ENCODE measurements around the gene N4BP3. TPM values are rescaled to one million over a fixed set of nuclear protein-coding genes. Genes with fewer than 3 reads are reported as not detected.

N4BP3 gene
- total RNA-seq, 1 donor from 2014 or later = 2.0 TPM

GRCh38 chr5:178141550-178141949 is 28.2 kb downstream of the N4BP3 start:
- no peak for DNase-seq (ENCODE audit: low spot score)
- intact Hi-C loops (cut with DNase I) = no loop called here

GRCh38 chr5:178142642-178143041 is 29.3 kb downstream of the N4BP3 start:
- intact Hi-C loops (cut with DNase I) = no loop called here
- no peak for DNase-seq (ENCODE audit: low spot score)

GRCh38 chr5:178143246-178143645 is 29.9 kb downstream of the N4BP3 start:
- intact Hi-C loops (cut with DNase I) = no loop called here
- DNase-seq (ENCODE audit: low spot score) = no peak

GRCh38 chr5:178143901-178144300 is 30.6 kb downstream of the N4BP3 start:
- DNase-seq (ENCODE audit: low spot score) = no peak
- intact Hi-C loops (cut with DNase I) = no loop called here

- DNase-seq (ENCODE audit: low spot score) = no peak
- intact Hi-C loops (cut with DNase I) = loop anchor here (5.0 kb wide), 2 partner anchors 34 to 69 kb away; partner anchors contain the start of gene N4BP3
Measured at GRCh38 chr5:178145965-178146820, 32.9 kb downstream of the N4BP3 start.

- DNase-seq (ENCODE audit: low spot score) = no peak
- intact Hi-C loops (cut with DNase I) = loop anchor here (5.0 kb wide), 2 partner anchors 35 to 70 kb away; partner anchors contain the start of gene N4BP3
Measured at GRCh38 chr5:178147406-178147805, 34.1 kb downstream of the N4BP3 start.

GRCh38 chr5:178149199-178149932 is 36.0 kb downstream of the N4BP3 start:
- no peak for DNase-seq (ENCODE audit: low spot score)
- intact Hi-C loops (cut with DNase I) = loop anchor here (5.0 kb wide), 2 partner anchors 37 to 72 kb away; partner anchors contain the start of gene N4BP3

- intact Hi-C loops (cut with DNase I) = no loop called here
Measured at GRCh38 chr5:178150977-178151734, 37.8 kb downstream of the N4BP3 start.

GRCh38 chr5:178152491-178153444 is 39.4 kb downstream of the N4BP3 start:
- intact Hi-C loops (cut with DNase I) = loop anchor here (2.0 kb wide), 1 partner anchor 52 kb away; the partner anchor contains the start of gene HNRNPAB
- DNase-seq (ENCODE audit: low spot score) = no peak

More at GRCh38 chr5:178150977-178151734, 37.8 kb downstream of the N4BP3 start:
- DNase-seq (ENCODE audit: low spot score) = no peak

GRCh38 chr5:178153530-178154340 is 40.4 kb downstream of the N4BP3 start, which contains the start of gene NHP2:
Gene NHP2 (minus strand): TSS chr5:178153885. CDS start chr5:178153817, 68 bp downstream.
- intact Hi-C loops (cut with DNase I) = loop anchor here (2.0 kb wide), 2 partner anchors 23 to 51 kb away; partner anchors contain the start of genes HNRNPAB and RMND5B
- DNase-seq (ENCODE audit: low spot score) = peak; percentile 100

GRCh38 chr5:178155065-178155464 is 41.7 kb downstream of the N4BP3 start:
- intact Hi-C loops (cut with DNase I) = loop anchor here (2.0 kb wide), 1 partner anchor 24 kb away; the partner anchor contains the start of gene RMND5B
- DNase-seq (ENCODE audit: low spot score) = no peak

- no peak for DNase-seq (ENCODE audit: low spot score)
- intact Hi-C loops (cut with DNase I) = no loop called here
Measured at GRCh38 chr5:178160176-178160575, 46.8 kb downstream of the N4BP3 start.

- DNase-seq (ENCODE audit: low spot score) = no peak
- intact Hi-C loops (cut with DNase I) = no loop called here
Measured at GRCh38 chr5:178162481-178162880, 49.1 kb downstream of the N4BP3 start.

- intact Hi-C loops (cut with DNase I) = loop anchor here (1.0 kb wide), 1 partner anchor 88 kb away; no protein-coding TSS in a partner anchor
- DNase-seq (ENCODE audit: low spot score) = peak; percentile 93
Measured at GRCh38 chr5:178163772-178164735, 50.7 kb downstream of the N4BP3 start.

GRCh38 chr5:178165581-178165980 is 52.2 kb downstream of the N4BP3 start:
- intact Hi-C loops (cut with DNase I) = no loop called here
- DNase-seq (ENCODE audit: low spot score) = no peak

- intact Hi-C loops (cut with DNase I) = no loop called here
Measured at GRCh38 chr5:178170455-178170854, 57.1 kb downstream of the N4BP3 start.

More at GRCh38 chr5:178170455-178170854, 57.1 kb downstream of the N4BP3 start:
- DNase-seq (ENCODE audit: low spot score) = no peak

Measured in cardiac septum (tissue), 1 donor.